Osteocyte (in vitro differentiated cells): ENCODE data around the gene RAB35. TPM values are rescaled to one million over a fixed set of nuclear protein-coding genes. Genes with fewer than 3 reads are reported as not detected.
"Not testable (repeated sequence)": the region's sequence is repeated elsewhere in the genome, so short reads cannot be mapped to it uniquely, and the experiment has no call there.

Experiments used
- DNase-seq: peaks from one replicate; pipeline ENCODE4 v3.0.0; 2021; ENCODE audit warnings: mixed read lengths; ENCODE audit not compliant: unreplicated experiment; ENCODE audit errors: extremely low spot score
- H3K27ac Mint-ChIP-seq: one replicate; pipeline ENCODE4 v1.8.0; 2021; ENCODE audit warnings: mild to moderate bottlenecking, mixed read lengths; ENCODE audit not compliant: unreplicated experiment
- H3K27me3 Mint-ChIP-seq: one replicate; pipeline ENCODE4 v1.8.0; 2021; ENCODE audit warnings: mixed read lengths; ENCODE audit not compliant: unreplicated experiment
- H3K36me3 Mint-ChIP-seq: one replicate; pipeline ENCODE4 v1.8.0; 2021; ENCODE audit warnings: mixed read lengths; ENCODE audit not compliant: unreplicated experiment
- H3K4me1 Mint-ChIP-seq: one replicate; pipeline ENCODE4 v1.8.0; 2021; ENCODE audit warnings: mixed read lengths; ENCODE audit not compliant: unreplicated experiment
- H3K4me3 Mint-ChIP-seq: one replicate; pipeline ENCODE4 v1.8.0; 2021; ENCODE audit warnings: mild to moderate bottlenecking, moderate library complexity, mixed read lengths; ENCODE audit not compliant: unreplicated experiment
- H3K9me3 Mint-ChIP-seq: one replicate; pipeline ENCODE4 v1.8.0; 2021; ENCODE audit warnings: mixed read lengths; ENCODE audit not compliant: unreplicated experiment
- microRNA-seq: library from miRNA; unstranded; fragments of <30 nt; microRNA quantifications from one replicate; pipeline ENCODE4 v1.1.0, GENCODE V29; 2020; ENCODE audit not compliant: unreplicated experiment
- total RNA-seq: library from RNA; stranded (reverse); gene quantifications from 2 replicates; pipeline ENCODE4 v1.2.1, GENCODE V29; 2021
- TF ChIP-seq, protein P1 (sequence below): fragments of 200-600 bp; sonication (generic); IDR thresholded peaks from 2 replicates; pipeline ENCODE4 v1.5.0; 2021; ENCODE audit warnings: antibody characterized with exemption, mild to moderate bottlenecking, moderate library complexity

RAB35 gene
- total RNA-seq, 1 donor from 2014 or later: 47.1 TPM

DNA sequence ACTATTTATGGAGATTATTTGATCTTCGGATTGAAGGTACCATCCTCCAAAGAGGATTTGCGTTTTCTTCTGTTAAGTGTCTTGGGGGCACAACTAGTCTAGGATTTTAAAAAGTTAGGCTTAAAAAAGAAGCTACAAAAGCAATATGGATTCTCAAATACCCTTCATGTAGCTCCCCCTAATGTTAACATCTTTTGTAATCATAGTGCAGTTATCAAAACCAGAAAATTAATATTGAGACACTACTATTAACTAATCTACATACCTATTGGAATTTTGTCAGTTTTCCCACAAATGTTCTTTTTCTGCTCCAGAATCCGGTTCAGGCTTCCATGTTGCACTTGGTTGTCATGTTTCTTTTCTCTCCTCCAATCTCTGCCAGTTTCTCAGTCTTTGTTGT, 65.0 kb downstream of the RAB35 start:
- Mint-ChIP-seq H3K4me1 (no peaks in the 10 kb centered on the region), H3K27me3 (peaks cover 40% of the 10 kb centered on the region), H3K36me3 (no peaks in the 10 kb centered on the region), H3K9me3 (peaks cover 3% of the 10 kb centered on the region), H3K4me3 (no peak overlapping the region), H3K27ac (no peak overlapping the region)
- no peak for DNase-seq
- TF ChIP-seq, protein P1, sequence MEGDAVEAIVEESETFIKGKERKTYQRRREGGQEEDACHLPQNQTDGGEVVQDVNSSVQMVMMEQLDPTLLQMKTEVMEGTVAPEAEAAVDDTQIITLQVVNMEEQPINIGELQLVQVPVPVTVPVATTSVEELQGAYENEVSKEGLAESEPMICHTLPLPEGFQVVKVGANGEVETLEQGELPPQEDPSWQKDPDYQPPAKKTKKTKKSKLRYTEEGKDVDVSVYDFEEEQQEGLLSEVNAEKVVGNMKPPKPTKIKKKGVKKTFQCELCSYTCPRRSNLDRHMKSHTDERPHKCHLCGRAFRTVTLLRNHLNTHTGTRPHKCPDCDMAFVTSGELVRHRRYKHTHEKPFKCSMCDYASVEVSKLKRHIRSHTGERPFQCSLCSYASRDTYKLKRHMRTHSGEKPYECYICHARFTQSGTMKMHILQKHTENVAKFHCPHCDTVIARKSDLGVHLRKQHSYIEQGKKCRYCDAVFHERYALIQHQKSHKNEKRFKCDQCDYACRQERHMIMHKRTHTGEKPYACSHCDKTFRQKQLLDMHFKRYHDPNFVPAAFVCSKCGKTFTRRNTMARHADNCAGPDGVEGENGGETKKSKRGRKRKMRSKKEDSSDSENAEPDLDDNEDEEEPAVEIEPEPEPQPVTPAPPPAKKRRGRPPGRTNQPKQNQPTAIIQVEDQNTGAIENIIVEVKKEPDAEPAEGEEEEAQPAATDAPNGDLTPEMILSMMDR: no peak

DNA sequence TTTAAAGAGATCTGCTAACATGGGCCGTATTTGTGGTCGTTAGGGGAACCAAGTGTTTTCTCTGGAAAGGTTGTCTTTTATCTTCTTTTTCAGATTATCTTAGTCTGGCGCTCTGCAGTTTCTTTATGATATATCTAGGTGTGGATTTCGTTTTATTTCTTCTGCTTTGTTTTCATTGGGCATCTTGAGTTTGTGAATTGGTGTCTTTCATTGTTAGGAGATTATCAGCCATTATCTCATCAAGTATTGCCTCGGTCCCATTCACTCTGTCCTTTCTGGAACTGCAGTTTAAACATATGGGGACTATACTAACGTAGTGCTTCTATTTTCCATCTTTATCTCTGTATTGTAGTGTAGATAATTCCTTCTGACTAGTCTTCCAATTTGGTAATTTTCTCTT, 67.1 kb downstream of the RAB35 start:
- Mint-ChIP-seq H3K9me3 (peaks cover 3% of the 10 kb centered on the region), H3K4me1 (no peaks in the 10 kb centered on the region), H3K27ac (no peak overlapping the region), H3K4me3 (no peak overlapping the region), H3K27me3 (peaks cover 38% of the 10 kb centered on the region), H3K36me3 (no peaks in the 10 kb centered on the region)
- DNase-seq: no peak
- TF ChIP-seq, protein P1: no peak

DNA sequence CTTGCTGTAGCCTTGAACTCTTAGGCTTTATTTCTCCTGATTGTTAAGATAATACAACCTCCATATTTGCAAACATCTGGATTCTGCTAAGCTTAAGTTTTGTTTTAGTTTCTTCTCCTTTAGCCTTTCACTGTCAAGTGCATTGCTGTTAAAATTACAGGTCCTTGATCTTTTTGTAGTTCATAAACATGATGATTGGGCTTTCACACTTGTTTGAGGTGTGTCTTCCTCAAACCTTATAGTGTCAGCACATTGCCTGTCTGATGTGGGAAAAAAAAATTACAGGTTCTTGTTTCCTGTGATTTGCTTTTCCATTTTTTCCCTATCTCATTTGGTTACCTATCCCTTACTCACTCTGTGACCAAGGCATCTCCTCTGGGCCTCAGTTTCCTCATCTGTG, 68.3 kb downstream of the RAB35 start:
- H3K27ac Mint-ChIP-seq: no peak overlapping the region
- no peak for DNase-seq
- peaks cover 43% of the 10 kb centered on the region for H3K27me3 Mint-ChIP-seq
- no peak overlapping the region for H3K4me3 Mint-ChIP-seq
- no peaks in the 10 kb centered on the region for H3K36me3 Mint-ChIP-seq
- peaks cover 3% of the 10 kb centered on the region for H3K9me3 Mint-ChIP-seq
- H3K4me1 Mint-ChIP-seq: no peaks in the 10 kb centered on the region
- TF ChIP-seq, protein P1: no peak

DNA sequence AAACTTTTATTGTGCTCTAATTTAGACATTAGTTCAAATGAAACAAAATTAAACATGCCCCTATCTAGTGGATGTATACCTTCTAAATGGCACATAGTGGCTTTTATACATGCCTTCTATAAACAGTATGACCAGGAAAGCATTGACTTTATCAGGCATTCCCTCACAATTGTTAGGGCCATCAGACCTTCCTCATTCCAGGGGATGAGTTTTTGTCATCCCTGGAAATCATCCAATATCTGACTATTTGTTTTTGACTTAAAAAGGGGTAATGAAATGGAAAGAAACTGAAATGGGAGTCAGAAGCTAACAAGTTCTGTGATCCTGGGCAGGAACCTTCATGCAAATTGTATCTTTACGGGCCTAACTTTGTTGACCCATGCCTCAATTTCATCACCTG, 69.5 kb downstream of the RAB35 start:
- Mint-ChIP-seq H3K36me3 (no peaks in the 10 kb centered on the region), H3K9me3 (no peaks in the 10 kb centered on the region), H3K4me3 (no peak overlapping the region), H3K27ac (no peak overlapping the region), H3K4me1 (no peaks in the 10 kb centered on the region), H3K27me3 (peaks cover 47% of the 10 kb centered on the region)
- no peak for DNase-seq
- TF ChIP-seq, protein P1: no peak

DNA sequence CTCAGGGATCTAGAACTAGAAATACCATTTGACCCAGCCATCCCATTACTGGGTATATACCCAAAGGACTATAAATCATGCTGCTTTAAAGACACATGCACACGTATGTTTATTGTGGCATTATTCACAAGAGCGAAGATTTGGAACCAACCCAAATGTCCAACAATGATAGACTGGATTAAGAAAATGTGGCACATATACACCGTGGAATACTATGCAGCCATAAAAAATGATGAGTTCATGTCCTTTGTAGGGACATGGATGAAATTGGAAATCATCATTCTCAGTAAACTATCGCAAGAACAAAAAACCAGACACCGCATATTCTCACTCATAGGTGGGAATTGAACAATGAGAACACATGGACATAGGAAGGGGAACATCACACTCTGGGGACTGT, 71.2 kb downstream of the RAB35 start:
- H3K9me3 Mint-ChIP-seq, H3K27ac Mint-ChIP-seq, DNase-seq, H3K4me3 Mint-ChIP-seq, H3K4me1 Mint-ChIP-seq, H3K36me3 Mint-ChIP-seq: not testable (repeated sequence)
- H3K27me3 Mint-ChIP-seq: peaks cover 52% of the 10 kb centered on the region

Small RNA genes within 50 kb of the gene (microRNA-seq; reads per million reads assigned to microRNA genes)
- not detected for gene MIR4498

Other genes with a start within 250 kb of the RAB35 start
- gene CIT, start 239.4 kb downstream of the RAB35 start, total RNA-seq: 9.7 and 10.2 TPM in 2 replicates
- not detected in 2 replicates for gene BICDL1, start 127.5 kb downstream of the RAB35 start, total RNA-seq
- gene GCN1, start 78.0 kb upstream of the RAB35 start, total RNA-seq: 106 and 115 TPM in 2 replicates
- gene RPLP0, start 84.4 kb upstream of the RAB35 start, total RNA-seq: 2,037 TPM in 2 replicates
- 76.7 and 79.9 TPM in 2 replicates for gene PXN, start 149.0 kb upstream of the RAB35 start, total RNA-seq
- 6,059 and 6,780 TPM in 2 replicates for gene RNU4-2, start 175.2 kb upstream of the RAB35 start, total RNA-seq
- gene RNU4-1, start 176.5 kb upstream of the RAB35 start, total RNA-seq: 2,875 and 3,252 TPM in 2 replicates
- 0.94 and 0.97 TPM in 2 replicates for gene SIRT4, start 185.6 kb upstream of the RAB35 start, total RNA-seq
- gene PLA2G1B, start 211.0 kb upstream of the RAB35 start, total RNA-seq: 0.67 and 1.2 TPM in 2 replicates